ENCODE results near the gene SPATA6.
"Not testable (repeated sequence)": the region's sequence is repeated elsewhere in the genome, so short reads cannot be mapped to it uniquely, and the experiment has no call there.

The SPATA6 gene

DNA sequence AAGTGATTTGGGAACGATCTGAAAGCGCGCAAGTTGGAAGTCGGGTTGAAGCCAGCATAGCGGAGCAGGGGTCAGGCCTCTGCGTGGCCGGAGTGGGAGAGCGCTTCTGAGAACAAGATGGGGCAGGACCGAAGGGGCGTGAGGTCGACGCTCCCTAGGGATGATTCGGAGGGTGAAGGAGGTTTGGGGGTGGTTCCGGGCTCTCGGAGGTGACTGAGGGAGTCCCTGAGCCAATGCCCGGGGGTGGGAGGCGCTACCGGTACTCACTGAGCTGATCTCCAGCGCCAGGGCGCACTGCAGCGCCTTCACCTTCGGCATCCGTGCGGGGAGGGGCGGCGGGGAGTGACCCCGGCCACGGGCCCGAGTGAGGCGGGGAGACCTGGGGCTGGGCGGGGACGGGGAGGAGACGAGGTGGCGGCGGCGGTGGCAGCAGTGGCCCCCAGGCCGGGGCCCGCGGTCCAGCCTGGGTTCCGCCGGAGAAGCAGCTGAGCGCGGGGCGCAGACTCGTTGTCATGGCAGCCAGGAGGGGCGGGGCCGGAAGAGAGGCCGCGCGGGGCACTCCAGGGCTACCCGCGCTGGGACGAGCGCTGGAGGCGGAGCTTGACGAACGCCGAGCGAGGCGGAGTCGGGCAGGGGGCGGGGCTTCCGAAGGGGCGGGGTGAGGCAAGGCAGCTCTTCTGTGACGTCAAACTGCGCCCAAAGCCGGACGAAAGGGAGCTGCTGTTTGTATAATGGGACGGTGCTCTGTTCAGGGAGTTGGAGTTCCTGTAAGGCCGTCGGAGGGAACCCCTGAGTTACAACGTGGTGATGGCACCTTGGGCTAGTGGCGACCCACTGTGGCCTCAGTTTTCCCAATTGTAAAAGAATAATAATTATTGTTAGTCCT, at the start of gene SPATA6:
Gene SPATA6, minus strand, starts transcription at position 514 of the 886 bp plus-strand sequence. Its CDS starts 196 bp downstream, at position 318.
- DNase-seq (ENCODE audit: low read depth in 2 of 2) = peak; percentile 85 to 86

DNA sequence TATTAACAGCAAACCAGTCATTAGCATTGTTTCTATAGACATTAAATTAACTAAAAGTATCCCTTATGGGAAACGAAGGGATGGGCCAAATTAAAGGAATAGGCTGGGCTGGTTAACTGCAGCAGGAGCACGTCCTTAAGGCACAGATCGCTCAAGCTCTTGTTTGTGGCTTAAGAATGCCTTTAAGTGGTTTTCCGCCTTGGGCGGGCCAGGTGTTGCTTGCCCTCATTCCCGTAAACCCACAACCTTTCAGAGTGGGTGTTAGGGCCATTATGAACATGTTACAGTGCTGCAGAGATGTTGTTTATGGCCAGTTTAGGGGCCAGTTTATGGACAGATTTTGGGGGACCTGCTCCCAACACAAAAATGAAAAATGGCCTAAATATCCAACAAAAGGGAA, 47.9 kb upstream of the SPATA6 start:
- not testable (repeated sequence) for DNase-seq (ENCODE audit: low read depth in 2 of 2)

DNA sequence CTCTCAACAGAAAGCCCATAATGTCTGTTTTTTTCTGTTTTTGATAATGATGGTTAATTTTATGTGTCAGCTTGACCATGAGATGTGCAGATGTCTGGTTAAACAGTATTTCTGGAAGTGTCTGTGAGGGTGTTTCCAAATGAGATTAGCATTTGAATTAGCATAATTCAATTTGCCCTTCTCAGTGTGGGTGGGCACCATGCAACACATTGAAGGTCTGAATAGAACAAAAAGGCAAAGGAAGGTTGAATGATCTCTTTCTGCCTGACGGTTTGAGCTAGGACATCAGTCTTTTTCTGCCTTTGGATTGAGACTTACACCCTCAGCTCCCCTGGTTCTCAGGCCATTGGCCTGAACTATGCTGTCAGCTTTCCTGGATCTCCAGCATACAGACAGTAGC, 34.9 kb upstream of the SPATA6 start:
- DNase-seq (ENCODE audit: low read depth in 2 of 2) = no peak

DNA sequence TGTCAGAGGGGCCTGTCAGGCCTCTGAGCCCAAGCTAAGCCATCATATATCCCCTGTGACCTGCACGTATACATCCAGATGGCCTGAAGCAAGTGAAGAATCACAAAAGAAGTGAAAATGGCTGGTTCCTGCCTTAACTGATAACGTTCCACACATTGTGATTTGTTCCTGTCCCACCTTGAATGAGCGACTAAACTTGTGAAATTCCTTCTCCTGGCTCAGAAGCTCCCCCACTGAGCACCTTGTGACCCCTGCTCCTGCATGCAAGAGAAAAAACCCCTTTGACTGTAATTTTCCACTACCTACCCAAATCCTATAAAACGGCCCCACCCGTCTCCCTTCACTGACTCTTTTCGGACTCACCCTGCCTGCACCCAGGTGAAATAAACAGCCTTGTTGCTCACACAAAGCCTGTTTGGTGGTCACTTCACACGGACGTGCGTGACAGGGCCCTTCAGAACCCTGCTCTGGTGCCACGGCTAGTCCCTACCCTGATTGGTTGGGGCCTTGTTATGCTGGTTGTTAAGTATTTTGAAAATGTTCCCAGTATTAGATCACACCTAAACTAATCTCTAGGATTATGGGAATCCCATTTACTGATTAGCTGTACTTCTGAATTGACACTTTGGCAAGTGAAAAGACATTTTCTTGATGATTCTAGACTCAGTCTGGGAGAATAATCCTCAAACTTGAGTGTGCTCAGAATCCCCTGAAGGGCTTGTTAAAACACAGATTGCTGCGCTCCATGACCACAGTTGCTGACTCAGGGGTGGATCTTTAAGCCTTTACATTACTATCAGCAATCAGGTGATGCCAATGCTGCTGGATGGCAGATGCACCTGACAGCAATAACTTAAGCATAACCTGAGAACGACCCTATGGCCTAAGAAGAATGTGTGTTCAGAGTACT, 28.8 kb upstream of the SPATA6 start:
- no peak for DNase-seq (ENCODE audit: low read depth in 2 of 2)

DNA sequence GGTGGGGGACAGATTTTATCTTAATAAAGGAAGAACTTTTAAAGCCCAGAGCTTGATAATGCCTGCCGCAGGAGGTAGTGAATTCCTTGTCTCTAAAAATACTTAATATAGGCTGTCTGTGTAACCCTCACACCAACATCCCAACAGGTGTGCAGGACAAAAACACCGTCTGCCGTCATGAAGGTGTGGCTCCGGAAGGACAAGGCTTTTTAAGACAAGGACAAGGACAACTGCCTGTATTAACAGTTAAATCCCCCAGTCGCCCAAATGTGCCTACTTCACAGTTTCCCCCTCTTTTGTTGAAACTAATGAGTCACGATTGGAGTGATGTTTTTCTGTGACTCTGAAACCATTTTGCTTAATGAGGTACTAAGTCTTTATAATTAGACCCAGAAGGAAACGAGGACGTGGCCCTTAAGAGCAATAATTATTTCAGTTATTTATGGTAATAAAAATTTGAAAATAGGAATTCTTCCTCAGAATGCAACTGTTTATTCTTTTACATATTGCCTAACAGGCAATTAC, 27.3 kb upstream of the SPATA6 start:
- no peak for DNase-seq (ENCODE audit: low read depth in 2 of 2)

DNA sequence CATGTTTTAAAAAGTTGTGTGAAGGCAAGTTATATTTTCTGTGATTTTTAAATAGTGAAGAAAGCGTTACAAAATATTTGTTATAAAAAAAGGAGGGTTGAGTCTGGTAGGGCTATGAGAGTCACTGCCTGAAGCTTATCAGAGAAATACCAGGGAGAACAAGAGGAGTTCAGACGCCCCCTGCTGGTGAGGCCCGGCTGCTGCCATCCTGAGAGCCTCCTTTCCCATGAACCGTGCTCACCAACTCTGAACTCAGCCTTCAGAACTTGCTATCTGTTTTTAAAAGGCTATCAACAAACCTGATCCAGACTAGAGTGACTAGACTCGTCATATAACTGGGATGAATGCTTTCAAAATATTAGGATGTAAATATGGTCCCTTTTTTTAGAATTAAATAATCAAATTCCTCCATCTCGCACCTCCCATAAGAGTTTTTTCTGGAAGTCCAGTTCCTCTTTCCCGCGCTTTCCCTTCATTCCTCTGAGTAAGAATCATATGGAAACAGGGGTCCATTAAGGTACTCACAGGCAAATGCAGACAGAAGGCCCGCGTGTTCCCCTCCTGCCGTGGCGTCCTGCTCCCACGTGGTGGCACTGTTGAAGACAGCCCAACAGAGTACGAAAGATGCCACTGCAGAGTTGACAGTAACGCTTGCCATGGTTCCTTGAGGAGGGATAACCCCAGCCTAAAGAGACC, 26.2 kb upstream of the SPATA6 start:
- peak; percentile 24 to 26 for DNase-seq (ENCODE audit: low read depth in 2 of 2)

DNA sequence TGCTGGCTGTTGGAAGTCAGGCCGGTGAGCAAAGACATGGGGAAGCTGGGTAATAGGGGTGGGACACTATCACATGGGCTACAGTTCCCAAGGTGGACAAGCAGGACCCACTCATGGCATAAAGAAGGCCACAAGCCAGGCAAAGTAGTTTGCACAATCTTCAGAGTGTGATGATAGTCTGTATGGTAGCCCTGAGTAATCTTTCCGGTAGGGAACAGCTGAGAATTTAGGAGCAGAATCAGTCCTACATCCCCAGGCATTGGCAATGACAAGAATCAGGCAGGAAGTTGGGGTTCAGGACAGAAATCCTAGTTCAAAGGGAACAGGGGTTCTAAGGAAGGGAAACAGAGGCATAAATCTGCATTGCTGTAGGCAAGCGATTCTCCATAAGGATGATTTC, 23.9 kb upstream of the SPATA6 start:
- DNase-seq (ENCODE audit: low read depth in 2 of 2) = no peak

DNA sequence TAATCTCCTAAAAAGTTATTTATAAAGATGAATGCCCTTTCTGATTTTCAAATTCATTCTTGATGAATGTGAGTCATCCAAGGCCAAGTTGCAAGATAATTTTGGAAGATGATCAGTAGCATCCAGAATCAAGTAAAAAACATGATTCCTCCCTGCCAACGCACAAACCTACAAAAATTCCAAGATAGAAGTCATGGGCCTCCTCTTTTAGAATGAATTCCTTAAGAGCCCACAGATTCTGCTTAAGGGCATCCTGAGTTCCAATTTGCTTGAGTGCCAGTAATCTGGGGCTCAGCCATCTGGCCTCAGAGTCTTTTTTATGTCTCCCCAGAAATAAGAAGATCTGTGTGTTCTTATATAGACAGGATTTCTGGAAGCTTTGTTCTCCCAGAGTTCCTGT, 23.2 kb upstream of the SPATA6 start:
- no peak for DNase-seq (ENCODE audit: low read depth in 2 of 2)

DNA sequence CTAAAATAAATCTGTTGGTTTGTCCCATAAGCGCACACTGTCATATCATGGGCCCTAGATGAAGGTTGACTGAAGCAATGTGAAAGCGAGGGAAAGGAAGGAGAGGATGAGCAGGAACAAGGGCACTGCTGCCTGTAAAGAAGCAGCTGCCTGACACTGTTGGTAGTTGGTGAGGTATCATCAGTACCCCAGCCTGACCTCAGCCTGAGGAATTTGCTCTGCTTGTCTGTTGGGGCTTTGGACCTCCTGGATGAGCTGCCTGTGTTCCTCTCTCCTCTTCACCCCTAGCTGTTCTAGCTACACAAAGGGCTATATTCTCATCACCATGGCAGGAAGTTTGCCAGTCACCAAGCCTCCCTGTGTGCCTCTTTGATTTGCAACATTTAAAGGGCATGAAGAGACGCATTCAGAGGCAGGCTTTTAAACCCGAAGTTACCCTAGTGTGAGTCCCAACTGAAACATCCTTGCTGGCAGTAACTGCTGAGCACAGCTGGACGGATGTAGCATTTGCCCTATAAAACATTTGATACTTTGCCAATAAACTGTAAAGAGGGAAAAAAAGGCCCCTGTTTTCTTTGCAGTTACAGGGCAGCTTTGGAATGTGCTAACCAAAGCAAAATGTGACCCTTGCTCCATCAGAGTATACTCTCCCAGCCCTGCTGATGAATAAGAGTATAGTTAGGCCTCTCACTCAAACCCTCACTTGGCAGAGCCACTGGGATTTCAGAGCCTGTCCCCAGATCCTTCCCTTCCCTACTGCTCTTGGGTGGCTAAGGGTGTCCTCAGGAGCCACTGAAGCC, 22.2 kb upstream of the SPATA6 start:
- no peak for DNase-seq (ENCODE audit: low read depth in 2 of 2)

DNA sequence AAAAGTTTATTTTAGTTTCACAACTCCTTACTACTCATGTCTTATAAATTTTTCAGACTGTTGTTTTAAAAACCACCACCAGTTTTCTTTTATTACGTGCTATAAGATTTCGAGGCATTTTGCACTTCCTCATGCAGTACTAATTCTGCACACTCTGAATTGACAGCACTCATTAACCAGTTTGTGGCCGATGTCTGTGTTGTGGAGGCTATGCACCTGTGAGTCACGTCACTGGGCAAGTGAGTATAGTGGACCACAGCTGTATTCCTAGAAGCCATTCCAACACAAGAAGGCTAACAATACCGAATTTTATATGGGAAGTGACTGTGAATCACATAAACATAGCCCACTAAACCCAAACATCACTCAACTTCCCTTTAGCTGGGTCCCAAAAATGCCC, 21.0 kb upstream of the SPATA6 start:
- DNase-seq (ENCODE audit: low read depth in 2 of 2) = no peak

DNA sequence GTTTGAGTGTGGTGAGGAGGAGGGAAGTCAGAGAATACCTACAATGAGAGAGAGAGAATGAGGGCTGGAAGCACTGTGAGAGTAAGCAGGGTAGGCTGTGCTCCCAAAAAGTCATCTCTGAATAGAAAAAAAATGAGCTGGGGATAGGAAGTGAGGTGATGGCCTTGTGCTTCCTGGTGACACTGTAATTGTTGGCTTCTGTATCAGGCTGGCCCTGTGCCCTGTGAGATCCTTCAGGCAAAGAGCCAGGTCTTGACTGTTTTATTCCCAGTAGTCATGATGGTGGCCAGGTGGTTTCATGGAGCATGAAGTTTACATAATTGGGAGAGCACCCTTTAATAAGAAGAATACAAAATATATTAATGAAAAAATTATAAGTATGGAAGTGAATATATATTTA, 20.4 kb upstream of the SPATA6 start:
- no peak for DNase-seq (ENCODE audit: low read depth in 2 of 2)

DNA sequence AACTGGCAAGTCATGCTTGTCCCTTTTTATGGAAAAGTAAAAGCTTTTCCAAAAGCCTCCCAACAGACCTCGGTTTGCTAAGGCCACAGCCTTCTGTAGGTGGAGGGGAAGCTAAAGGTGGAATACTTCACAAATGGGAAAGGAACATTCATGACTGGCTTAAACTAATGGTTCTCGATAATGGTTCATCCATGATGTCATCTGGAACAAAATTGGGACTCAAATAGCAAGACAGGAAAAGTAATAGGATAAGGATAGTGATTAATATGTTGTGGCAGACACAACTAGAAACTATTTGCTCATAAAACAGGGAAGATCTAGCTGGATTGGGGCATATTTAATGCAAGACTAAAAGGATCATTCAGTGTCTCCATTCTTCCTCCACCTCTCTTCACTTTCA, 16.7 kb upstream of the SPATA6 start:
- no peak for DNase-seq (ENCODE audit: low read depth in 2 of 2)

DNA sequence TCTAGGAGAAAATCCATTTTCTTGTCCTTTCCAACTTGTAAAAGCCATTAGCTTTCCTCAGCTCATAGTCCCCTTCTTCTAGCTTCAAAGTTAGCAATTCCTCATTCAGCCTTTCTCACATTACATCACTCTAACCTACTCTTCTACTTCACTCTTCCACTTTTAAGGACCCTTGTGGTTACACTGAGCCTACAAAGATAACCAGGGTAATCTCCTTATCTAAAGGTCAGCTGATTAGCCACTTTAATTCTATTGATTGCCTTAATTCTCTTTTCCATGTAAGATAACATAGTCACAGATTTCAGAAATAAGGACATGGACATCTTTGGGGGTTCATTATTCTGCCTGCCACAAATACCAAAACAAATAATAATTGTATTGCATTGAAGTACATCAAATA, 8.5 kb upstream of the SPATA6 start:
- DNase-seq (ENCODE audit: low read depth in 2 of 2) = no peak

DNA sequence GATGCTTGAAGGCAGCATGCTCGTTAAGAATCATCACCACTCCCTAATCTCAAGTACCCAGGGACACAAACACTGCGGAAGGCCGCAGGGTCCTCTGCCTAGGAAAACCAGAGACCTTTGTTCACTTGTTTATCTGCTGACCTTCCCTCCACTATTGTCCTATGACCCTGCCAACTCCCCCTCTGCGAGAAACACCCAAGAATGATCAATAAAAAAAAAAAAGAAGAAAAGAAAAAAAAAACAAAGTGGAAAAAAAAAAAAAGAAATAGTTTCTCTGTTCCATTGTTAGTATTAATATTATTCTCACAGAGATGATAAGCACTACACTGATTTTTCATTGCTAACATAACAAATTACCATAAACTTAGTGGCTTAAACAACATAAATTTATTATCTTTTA, 8.0 kb upstream of the SPATA6 start:
- DNase-seq (ENCODE audit: low read depth in 2 of 2) = not testable (repeated sequence)

DNA sequence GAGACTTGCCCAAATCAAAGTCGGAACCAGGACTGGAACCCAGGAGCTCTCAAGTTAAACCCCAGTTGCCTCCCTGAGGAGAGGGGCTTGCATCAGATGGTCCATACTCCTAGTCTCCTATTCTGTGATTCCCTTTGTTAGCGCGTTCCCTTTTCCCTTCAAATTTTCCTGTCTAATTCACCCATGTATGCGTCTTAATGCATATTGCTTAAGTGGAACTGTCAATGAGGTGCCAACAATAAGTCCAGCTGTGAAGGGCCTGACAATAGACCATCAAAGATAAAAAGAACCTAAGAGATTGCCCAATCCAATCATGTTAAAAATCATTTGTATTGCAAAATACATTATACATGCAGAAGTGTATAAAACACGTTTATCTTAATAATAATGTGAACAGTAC, 634 bp upstream of the SPATA6 start:
- no peak for DNase-seq (ENCODE audit: low read depth in 2 of 2)

DNA sequence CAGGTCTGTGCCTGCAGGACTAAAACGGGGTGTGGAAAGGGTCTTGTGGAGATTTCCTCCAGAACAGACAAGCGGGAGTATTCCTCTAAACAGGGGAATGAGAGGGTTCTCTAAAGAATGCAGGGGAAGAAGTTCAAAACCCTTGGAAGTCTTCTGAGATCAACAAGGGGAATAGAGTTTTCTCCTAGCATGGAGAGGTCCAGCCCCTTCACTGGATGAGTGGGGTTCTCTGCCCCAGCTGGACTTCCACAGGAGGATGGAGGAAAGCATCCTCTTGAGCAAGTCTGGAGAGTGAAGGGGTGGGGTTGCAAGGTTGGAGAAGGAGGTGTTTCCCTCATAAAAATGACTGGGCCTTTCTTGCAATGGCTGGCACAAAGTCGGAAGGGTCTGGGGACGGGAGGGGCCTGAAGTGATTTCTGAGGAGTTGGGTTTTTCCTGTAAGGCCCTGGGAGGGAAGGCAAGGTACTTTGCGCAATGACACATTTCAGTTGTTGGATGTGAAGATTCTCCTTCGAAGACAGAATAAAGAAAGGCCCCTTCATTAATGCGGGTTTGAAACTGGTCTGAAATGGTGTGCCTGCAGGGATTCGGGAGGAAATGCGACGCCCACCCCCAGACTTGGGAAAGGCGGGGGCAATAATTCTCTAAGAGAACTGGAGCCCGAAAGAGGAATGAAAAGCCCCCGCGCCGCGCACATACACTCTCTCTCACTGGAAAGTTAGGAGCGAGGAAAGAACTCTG, 884 bp downstream of the SPATA6 start:
- DNase-seq (ENCODE audit: low read depth in 2 of 2) = no peak

DNA sequence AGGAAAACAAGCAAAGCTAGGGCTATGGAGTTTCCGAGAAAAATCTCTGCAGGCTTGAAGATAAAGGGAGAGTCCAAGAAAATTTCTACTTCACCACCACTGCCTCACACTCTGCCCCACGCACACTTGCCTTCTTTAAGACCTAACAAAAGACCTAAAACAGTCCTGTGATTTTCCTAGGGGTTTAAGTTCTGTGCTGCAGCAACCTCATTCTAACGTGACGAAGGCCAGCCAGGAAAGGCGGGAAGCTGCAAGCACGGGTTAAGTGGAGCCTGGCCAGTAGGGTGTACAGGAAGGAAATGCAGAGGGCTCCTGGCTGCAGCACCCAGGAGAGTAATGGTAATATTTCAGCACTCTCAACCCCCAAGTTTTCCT, 1.5 kb downstream of the SPATA6 start:
- no peak for DNase-seq (ENCODE audit: low read depth in 2 of 2)

DNA sequence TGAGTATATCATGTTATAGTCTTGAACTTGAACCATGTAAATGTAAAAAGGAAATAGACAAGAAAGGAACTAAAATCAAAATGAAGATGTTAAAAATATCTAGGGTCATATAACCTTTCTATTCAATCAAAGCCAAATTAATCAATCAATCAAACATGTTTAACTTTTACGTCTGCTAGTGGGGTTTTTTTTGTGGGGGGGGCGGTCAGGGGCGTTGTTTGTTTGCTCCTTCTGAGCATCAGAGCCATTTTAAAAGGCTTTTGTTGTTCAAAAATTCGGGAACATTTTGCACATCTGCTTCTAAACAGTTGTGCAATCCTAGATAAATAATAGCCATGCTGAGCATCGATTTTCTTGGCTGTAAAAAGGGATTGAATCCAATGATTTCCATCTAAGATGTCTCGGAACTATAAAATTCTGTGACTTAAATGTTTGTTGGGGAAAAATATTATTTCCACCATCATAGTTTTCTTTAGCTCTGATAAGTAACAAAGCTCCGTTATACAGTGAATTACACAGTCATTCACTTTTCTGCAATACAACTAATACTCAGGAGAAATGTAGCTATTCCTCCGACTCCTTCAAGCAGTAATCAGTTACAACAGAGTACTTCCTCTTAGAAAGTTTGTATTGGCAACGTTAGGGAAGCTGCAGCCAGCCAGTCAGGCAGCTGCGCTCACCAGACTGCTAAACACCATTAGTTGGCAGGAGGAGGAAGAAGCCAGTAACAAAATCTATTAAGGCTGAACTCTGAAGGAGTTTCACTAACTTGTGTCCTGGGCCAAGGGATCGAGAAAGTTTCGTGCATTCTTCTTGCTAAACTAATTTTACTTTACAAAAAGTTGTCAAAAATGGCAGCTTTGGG, 2.2 kb downstream of the SPATA6 start:
- DNase-seq (ENCODE audit: low read depth in 2 of 2) = no peak

DNA sequence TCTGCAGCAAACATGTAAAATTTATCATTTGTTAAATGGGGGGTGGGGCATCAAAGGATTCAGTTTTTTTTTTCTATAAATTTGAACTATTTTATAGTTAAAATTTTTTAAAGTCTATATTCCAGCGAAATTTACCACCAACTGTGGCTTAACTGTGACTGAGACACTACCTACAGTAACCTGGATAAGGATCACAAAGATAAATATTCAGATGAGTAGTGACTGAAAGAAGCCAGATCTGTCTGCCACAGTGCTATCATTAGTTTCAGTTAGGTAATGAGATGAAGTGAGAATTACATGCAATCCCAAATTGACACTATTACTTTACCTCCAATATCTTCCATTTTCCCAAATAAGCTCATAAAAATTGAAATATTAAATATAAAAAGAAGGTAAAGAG, 5.4 kb downstream of the SPATA6 start:
- DNase-seq (ENCODE audit: low read depth in 2 of 2) = no peak

Data from activated CD8-positive, alpha-beta memory T cell treated with anti-CD3 and anti-CD28 coated beads for 4 hours (primary cell).